Aorta (tissue), 5 donors: Measurements from ENCODE around the gene INTS2. TPM values are rescaled to one million over a fixed set of nuclear protein-coding genes. Genes with fewer than 3 reads are reported as not detected.

Source experiments
- ATAC-seq: fragments of 200-7000 bp; cut with Tn5 transposase; one replicate; pipeline ENCODE4 v1.9.1; 2022; ENCODE audit warnings: moderate library complexity; ENCODE audit not compliant: low FRiP score
- DNase-seq, 2 donors: peaks; one replicate each; pipeline ENCODE4 v3.0.0-alpha.2; 2020
- H3K27ac ChIP-seq, 2 donors: one replicate each; pipeline ENCODE4 v1.5.1; 2013; ENCODE audit warnings: low read length in 2 of 2, mild to moderate bottlenecking in 2 of 2, moderate library complexity in 2 of 2, control low read depth in 1 of 2, inconsistent platforms in 1 of 2, low read depth in 1 of 2
- H3K27me3 ChIP-seq, 2 donors: one replicate each; pipeline ENCODE4 v1.6.1; 2013; ENCODE audit warnings: control low read depth in 1 of 2, low read length in 1 of 2, mild to moderate bottlenecking in 1 of 2, moderate library complexity in 1 of 2; ENCODE audit not compliant: insufficient read depth in 2 of 2, control insufficient read depth in 1 of 2
- H3K36me3 ChIP-seq, 2 donors: one replicate each; pipeline ENCODE4 v1.6.1; 2013; ENCODE audit warnings: control low read depth in 1 of 2, low read length in 1 of 2, mild to moderate bottlenecking in 1 of 2; ENCODE audit not compliant: insufficient read depth in 2 of 2, control insufficient read depth in 1 of 2
- H3K4me1 ChIP-seq, 2 donors: one replicate each; pipeline ENCODE4 v1.6.1; 2013; ENCODE audit warnings: low read length in 2 of 2, control low read depth in 1 of 2, mild to moderate bottlenecking in 1 of 2, moderate library complexity in 1 of 2; ENCODE audit not compliant: insufficient read depth in 2 of 2, control insufficient read depth in 1 of 2
- H3K4me3 ChIP-seq, 2 donors: one replicate each; pipeline ENCODE4 v1.5.1; 2013; ENCODE audit warnings: low read length in 2 of 2, control low read depth in 1 of 2, mild to moderate bottlenecking in 1 of 2
- H3K9me3 ChIP-seq: one replicate; pipeline ENCODE4 v1.6.1; 2013; ENCODE audit warnings: mild to moderate bottlenecking, low read length; ENCODE audit not compliant: control insufficient read depth
- WGBS, 2 donors: extraction: QIAGEN DNeasy Blood & Tissue Kit; methylation state at CpG; one replicate each; pipeline ENCODE4 v1.1.7; 2013; 5-methylcytosine and 5-hydroxymethylcytosine counted together
- intact Hi-C, 2 donors: fragments of 100-400 bp; cut with DNase I; formaldehyde crosslinking; loops; one replicate each; pipeline versions ENCODE4 v1.14.2 to v1.15.0; 2022
- long read RNA-seq, 2 donors: library from polyadenylated mRNA; unstranded; transcript quantifications; one replicate each; pipeline ENCODE4 v2.0.0, GENCODE V29; 2020 to 2021
- polyA plus RNA-seq, 2 donors: library from polyadenylated mRNA; stranded (reverse); fragments of 200-250 nt; gene quantifications; one replicate each; pipeline ENCODE4 v1.2.3, GENCODE V29; 2013
- total RNA-seq, 2 donors: library from RNA; stranded (reverse); fragmentation: NEBNext Ultra II Directional; extraction: Animal tissue kit (Norgen Biotek cat#: 25700); gene quantifications; one replicate each; pipeline ENCODE4 v1.2.1, GENCODE V29; 2021
- donor health status: healthy with polysubstance abuse.
- donor health status: Bipolar disorder and iron deficiency.
- donor health status: DM: no; HTN: no; CAD: no.
- donor health status: DM: no; HTN: no; CAD: no.
- donor health status: DM: yes; HTN: yes; CAD: no.

Gene INTS2
- total RNA-seq, result 10 to 100 TPM; 11.9 to 14.5 TPM
- 1 to 10 TPM; 1.8 to 1.9 TPM for polyA plus RNA-seq
- long read RNA-seq, donor 1, partial matches to known transcripts, result 0 of 7 reads
- long read RNA-seq, donor 1, other reads (novel, unspliced or antisense), result 7 of 7 reads
- long read RNA-seq, donor 2, partial matches to known transcripts, result 1 of 2 reads
- long read RNA-seq, donor 2, other reads (novel, unspliced or antisense), result 1 of 2 reads

GRCh38 chr17:61927208-61928100 lies at the start of gene INTS2:
INTS2 (minus strand) TSS chr17:61927982; CDS start chr17:61926644, 1,338 bp downstream.
- Histone ChIP-seq H3K27me3 (no peaks in the 10 kb centered on the region), H3K4me1 (no peaks in the 10 kb centered on the region), H3K36me3 (no peaks in the 10 kb centered on the region), H3K27ac (peak within 1 kb of the TSS; percentile 85 to 95), H3K9me3 (no peaks in the 10 kb centered on the region), H3K4me3 (peak within 1 kb of the TSS; percentile 60 to 67)
- peak; percentile 98 to 99 for DNase-seq
- intact Hi-C loops, result loop anchor here (10.0 kb wide), 1 partner anchor 137 kb away; the partner anchor contains the start of gene MED13 (in 2 of the 2)
- 0% methylated on average over 58 of the region's 58 CpGs for WGBS, 2 donors
- ATAC-seq, result peak; percentile 99

DNA sequence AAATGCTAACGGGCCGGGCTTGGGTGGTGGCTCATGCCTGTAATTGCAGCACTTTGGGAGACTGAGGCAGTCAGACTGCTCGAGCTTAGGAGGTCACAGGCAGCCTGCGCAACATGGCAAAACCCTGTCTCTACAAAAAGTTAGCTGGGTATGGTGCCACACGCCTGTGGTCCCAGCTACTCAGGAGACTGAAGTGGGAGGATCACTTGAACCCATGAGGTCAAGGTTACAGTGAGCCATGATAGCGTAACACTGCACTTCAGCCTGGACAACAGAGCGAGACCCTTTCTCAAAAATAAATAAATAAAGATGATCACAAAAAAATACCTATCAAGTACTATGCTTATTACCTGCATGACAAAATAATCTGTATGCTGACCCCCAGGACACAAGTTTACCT lies 46.3 kb upstream of the INTS2 start:
- H3K4me1 ChIP-seq, result no peaks in the 10 kb centered on the region
- intact Hi-C loops, result no loop called here

DNA sequence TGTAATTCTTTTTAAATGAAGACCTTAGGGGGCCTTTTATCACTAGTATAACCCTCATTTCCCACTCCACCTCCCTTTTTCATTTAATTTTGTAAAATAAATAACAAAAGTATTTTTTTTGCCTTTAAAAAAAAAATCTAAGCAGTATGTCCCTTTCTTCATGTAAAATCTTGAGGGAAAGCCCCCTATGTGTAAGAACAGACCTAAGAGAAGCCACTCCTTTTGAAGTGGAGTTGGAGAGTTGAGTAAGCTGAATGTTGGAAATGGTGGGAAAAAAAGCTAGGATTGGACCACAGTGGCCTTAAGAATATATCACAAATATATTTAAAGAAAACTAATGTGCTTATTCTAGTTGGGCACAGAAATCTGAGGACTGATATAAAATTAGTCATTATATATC lies 44.5 kb upstream of the INTS2 start:
- intact Hi-C loops, result no loop called here
- no peak for DNase-seq
- Histone ChIP-seq H3K27ac (no peak overlapping the region), H3K4me3 (no peak overlapping the region), H3K9me3 (no peaks in the 10 kb centered on the region), H3K4me1 (no peaks in the 10 kb centered on the region), H3K27me3 (no peaks in the 10 kb centered on the region), H3K36me3 (peaks cover 0 to 2% of the 10 kb centered on the region in 2 donors)
- no peak for ATAC-seq

More for the DNA sequence above, 46.3 kb upstream of the INTS2 start:
- Histone ChIP-seq H3K4me3 (no peak overlapping the region), H3K9me3 (no peaks in the 10 kb centered on the region), H3K27ac (no peak overlapping the region), H3K27me3 (no peaks in the 10 kb centered on the region), H3K36me3 (no peaks in the 10 kb centered on the region)
- ATAC-seq (no peak), DNase-seq (peak in 1 of 2 donors; percentile 54)
- 94 to 95% methylated on average over 7 of the region's 7 CpGs for WGBS, 2 donors

DNA sequence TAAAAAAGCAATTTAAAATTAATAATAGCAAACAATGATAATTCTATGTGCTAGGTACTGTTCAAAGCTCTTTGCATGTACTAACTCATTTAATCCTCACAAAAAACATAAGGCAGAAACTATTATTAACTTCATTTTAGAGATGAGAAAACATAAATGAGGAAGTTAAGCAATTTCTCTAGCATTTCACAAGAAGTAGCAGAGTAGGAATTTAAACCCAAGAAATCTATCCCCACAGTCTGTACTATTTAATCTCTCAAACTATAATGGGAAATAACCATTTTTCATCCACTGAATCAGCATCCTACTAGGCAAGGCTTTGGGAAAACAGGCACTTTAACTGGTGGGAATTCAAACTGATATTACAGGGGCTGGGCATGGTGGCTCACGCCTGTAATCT lies 42.2 kb upstream of the INTS2 start:
- no peaks in the 10 kb centered on the region for H3K27me3 ChIP-seq
- peaks cover 0 to 4% of the 10 kb centered on the region in 2 donors for H3K36me3 ChIP-seq
- H3K4me3 ChIP-seq, result no peak overlapping the region
- WGBS, 2 donors, result 91 to 94% methylated on average over 1 of the region's 1 CpG
- DNase-seq (no peak), ATAC-seq (no peak)
- no peak overlapping the region for H3K27ac ChIP-seq
- intact Hi-C loops, result no loop called here
- H3K4me1 ChIP-seq, result peaks cover 0 to 2% of the 10 kb centered on the region in 2 donors
- H3K9me3 ChIP-seq, result no peaks in the 10 kb centered on the region

- Histone ChIP-seq H3K4me3 (no peak overlapping the region), H3K36me3 (peaks cover 0 to 5% of the 10 kb centered on the region in 2 donors), H3K27me3 (no peaks in the 10 kb centered on the region), H3K9me3 (no peaks in the 10 kb centered on the region), H3K4me1 (peaks cover 0 to 2% of the 10 kb centered on the region in 2 donors), H3K27ac (no peak overlapping the region)
- 94 to 96% methylated on average over 5 of the region's 5 CpGs for WGBS, 2 donors
- intact Hi-C loops, result no loop called here
- no peak for ATAC-seq
- DNase-seq, result no peak
These were observed 41.0 kb upstream of the INTS2 start for GRCh38 chr17:61968757-61969156.

DNA sequence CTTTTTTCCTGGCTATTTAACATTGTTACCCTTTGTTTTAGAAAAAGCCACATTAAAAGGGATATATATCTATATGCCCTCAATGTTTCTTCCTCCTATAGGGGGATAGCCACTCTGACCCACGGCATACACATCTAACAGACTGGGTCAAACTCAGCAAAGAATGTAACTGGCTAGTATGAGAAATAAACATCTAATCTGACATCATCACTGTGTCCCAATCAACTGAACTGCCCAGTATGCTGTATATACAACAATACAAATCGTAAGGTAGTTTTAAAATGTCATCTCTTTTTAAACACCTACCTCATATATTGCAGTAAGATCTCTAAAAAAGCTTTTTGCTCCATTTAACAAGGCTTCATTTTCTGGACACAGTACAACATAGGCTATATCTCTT lies 39.9 kb upstream of the INTS2 start:
- peaks cover 0 to 2% of the 10 kb centered on the region in 2 donors for H3K4me1 ChIP-seq
- no peak for DNase-seq
- peaks cover 0 to 5% of the 10 kb centered on the region in 2 donors for H3K36me3 ChIP-seq
- H3K4me3 ChIP-seq, result no peak overlapping the region
- H3K9me3 ChIP-seq, result no peaks in the 10 kb centered on the region
- ATAC-seq, result no peak
- WGBS, 2 donors, result 82 to 85% methylated on average over 2 of the region's 2 CpGs
- intact Hi-C loops, result no loop called here
- H3K27ac ChIP-seq, result no peak overlapping the region
- no peaks in the 10 kb centered on the region for H3K27me3 ChIP-seq

DNA sequence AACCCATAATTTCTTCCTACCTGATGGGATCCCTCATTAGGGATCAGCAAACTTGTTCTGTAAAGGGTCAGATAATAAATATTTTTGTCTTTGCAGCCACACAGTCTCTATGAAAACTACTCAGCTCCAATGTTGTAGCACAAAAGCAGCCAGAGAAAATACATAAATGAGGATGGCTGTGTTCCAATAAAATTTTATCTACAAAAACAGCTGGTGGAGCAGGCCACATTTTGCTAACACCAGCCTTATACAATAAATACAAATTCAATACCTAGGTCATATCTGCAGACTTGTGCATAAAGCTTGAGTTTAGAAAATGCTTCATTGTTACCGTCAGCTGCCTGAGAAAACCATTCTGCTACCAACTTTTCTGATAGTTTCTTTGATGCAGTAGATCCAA lies 38.4 kb upstream of the INTS2 start:
- Histone ChIP-seq H3K4me1 (peaks cover 0 to 2% of the 10 kb centered on the region in 2 donors), H3K4me3 (no peak overlapping the region), H3K9me3 (no peaks in the 10 kb centered on the region), H3K36me3 (peaks cover 0 to 5% of the 10 kb centered on the region in 2 donors), H3K27me3 (no peaks in the 10 kb centered on the region), H3K27ac (no peak overlapping the region)
- ATAC-seq, result no peak
- whole genome bisulfite sequencing, 2 donors, result 0% methylated on average over 1 of the region's 1 CpG
- no peak for DNase-seq
- intact Hi-C loops, result no loop called here

DNA sequence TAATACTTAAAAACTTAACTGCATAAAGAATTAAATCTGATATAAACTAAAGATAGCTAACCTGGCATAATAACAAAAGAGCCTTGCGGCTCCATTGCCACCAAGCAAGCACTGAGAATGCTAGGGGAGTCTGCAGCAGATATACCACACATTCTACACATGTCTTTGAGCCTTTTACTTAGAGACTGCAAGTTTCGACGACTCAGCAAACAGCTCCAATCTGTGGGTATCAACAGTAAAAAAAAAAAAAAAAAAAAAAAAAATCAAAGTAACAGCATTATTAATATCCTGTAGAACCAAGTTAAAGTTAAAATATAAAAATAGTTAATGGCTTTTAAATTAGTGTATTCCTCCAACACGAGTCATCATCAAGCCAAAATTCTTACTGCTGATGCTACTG lies 27.8 kb upstream of the INTS2 start:
- intact Hi-C loops, result no loop called here
- H3K4me3 ChIP-seq, result no peak overlapping the region
- 79 to 80% methylated on average over 4 of the region's 4 CpGs for WGBS, 2 donors
- no peaks in the 10 kb centered on the region for H3K4me1 ChIP-seq
- ATAC-seq (no peak), DNase-seq (no peak)
- peaks cover 8% of the 10 kb centered on the region in 2 donors for H3K36me3 ChIP-seq
- no peaks in the 10 kb centered on the region for H3K9me3 ChIP-seq
- H3K27me3 ChIP-seq, result no peaks in the 10 kb centered on the region
- no peak overlapping the region for H3K27ac ChIP-seq
